ENCODE results near the gene SLC5A6.

SLC5A6 gene

DNA sequence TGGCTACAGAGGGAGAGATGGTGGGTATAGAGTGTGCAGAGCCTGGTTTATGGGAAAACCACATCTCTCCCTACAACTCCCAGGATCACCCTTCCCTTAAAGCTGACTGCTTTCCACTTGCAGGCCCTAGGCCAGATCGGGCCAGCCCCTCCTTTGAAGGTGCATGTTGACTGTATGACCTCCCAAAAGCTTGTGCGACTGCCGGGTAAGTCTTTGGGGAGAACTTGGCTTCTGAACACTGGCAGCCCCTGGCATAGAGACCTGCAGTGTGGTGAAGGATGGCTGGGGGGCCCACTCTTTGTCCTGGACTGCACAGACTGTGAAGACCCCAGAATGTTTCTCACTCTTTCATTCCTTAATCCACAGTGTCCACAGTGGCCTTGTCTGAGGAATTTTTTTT, 24.6 kb upstream of the SLC5A6 start:
- H3K4me1 ChIP-seq (ENCODE audit: control insufficient read depth, insufficient read depth, low read length) = no peaks in the 10 kb centered on the region
- POLR2A ChIA-PET = interaction anchor here (0.7 to 1.1 kb wide), 2 partner anchors 13 to 208 kb away, joined by 3 read pairs; no protein-coding TSS in a partner anchor

DNA sequence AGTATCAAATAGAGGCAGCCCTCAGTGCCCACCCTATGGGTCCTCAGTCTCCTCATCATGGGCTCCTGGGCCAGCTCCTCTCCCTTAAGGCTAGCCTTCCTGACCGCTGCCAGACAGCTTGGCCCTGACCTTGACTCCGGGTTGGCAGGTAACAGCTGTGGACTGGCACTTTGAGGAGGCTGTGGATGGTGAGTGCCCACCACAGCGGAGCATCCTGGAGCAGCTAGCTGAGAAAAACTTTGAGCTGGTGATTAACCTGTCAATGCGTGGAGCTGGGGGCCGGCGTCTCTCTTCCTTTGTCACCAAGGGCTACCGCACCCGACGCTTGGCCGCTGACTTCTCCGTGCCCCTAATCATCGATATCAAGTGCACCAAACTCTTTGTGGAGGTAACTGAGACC, 24.1 kb upstream of the SLC5A6 start:
- H3K4me1 ChIP-seq (ENCODE audit: control insufficient read depth, insufficient read depth, low read length) = no peaks in the 10 kb centered on the region
- H3K9me3 ChIP-seq (ENCODE audit: control insufficient read depth, insufficient read depth, low read depth, low read length) = no peaks in the 10 kb centered on the region
- ChIA-PET POLR2A (interaction anchor here (0.7 to 1.1 kb wide), 2 partner anchors 13 to 75 kb away, joined by 3 to 4 read pairs; no protein-coding TSS in a partner anchor), CTCF (interaction anchor here (1.0 to 1.6 kb wide), 4 partner anchors 13 to 45 kb away, joined by 3 to 6 read pairs (median 4); no protein-coding TSS in a partner anchor)
- peaks cover 10 to 100% of the 10 kb centered on the region in 2 experiments; a peak in 2 of 3 replicates for H3K36me3 ChIP-seq (ENCODE audit: control insufficient read depth in 2 of 2, insufficient read depth in 1 of 2, low read length in 2 of 2)
- H3K27ac ChIP-seq (ENCODE audit: extremely low read depth, low read depth, low read length) = no peak overlapping the region
- H3K4me3 ChIP-seq (ENCODE audit: low read depth, low read length) = no peak overlapping the region
- TF ChIP-seq ZNF473 (tag by site-specific recombination; IDR thresholded peaks at IDR 0.05) = no peak
- no peak for TF ChIP-seq MZF1 (tag by site-specific recombination; IDR thresholded peaks at IDR 0.05; ENCODE audit: borderline replicate concordance)
- no peak for TF ChIP-seq ZNF404 (tag by site-specific recombination; IDR thresholded peaks at IDR 0.05)
- TF ChIP-seq, protein P1, sequence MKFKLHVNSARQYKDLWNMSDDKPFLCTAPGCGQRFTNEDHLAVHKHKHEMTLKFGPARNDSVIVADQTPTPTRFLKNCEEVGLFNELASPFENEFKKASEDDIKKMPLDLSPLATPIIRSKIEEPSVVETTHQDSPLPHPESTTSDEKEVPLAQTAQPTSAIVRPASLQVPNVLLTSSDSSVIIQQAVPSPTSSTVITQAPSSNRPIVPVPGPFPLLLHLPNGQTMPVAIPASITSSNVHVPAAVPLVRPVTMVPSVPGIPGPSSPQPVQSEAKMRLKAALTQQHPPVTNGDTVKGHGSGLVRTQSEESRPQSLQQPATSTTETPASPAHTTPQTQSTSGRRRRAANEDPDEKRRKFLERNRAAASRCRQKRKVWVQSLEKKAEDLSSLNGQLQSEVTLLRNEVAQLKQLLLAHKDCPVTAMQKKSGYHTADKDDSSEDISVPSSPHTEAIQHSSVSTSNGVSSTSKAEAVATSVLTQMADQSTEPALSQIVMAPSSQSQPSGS (tag by site-specific recombination; IDR thresholded peaks at IDR 0.05; ENCODE audit: low read depth) = no peak
- no peak for TF ChIP-seq ZNF664 (tag by site-specific recombination; IDR thresholded peaks at IDR 0.05)
- TF ChIP-seq ZNF626 (tag by site-specific recombination; IDR thresholded peaks at IDR 0.05) = no peak
- TF ChIP-seq ZNF560 (tag by site-specific recombination; IDR thresholded peaks at IDR 0.05; ENCODE audit: borderline replicate concordance) = no peak
- no peak for TF ChIP-seq SETDB1 (IDR thresholded peaks at IDR 0.05; ENCODE audit: insufficient read length, low read length)
- TF ChIP-seq ZNF24 (tag by site-specific recombination; IDR thresholded peaks at IDR 0.05) = no peak
- TF ChIP-seq ZNF624 (tag by site-specific recombination; IDR thresholded peaks at IDR 0.05) = no peak
- TF ChIP-seq ZNF133 (tag by site-specific recombination; IDR thresholded peaks at IDR 0.05) = no peak
- TF ChIP-seq ZNF362 (tag by site-specific recombination; IDR thresholded peaks at IDR 0.05) = no peak

More for the DNA sequence above, 24.6 kb upstream of the SLC5A6 start:
- Histone ChIP-seq H3K36me3 (ENCODE audit: control insufficient read depth in 2 of 2, insufficient read depth in 1 of 2, low read length in 2 of 2) (peaks cover 10 to 100% of the 10 kb centered on the region in 2 experiments; a peak in 2 of 3 replicates), H3K27ac (ENCODE audit: extremely low read depth, low read depth, low read length) (no peak overlapping the region), H3K9me3 (ENCODE audit: control insufficient read depth, insufficient read depth, low read depth, low read length) (no peaks in the 10 kb centered on the region), H3K4me3 (ENCODE audit: low read depth, low read length) (no peak overlapping the region)
- TF ChIP-seq HIC1 (tag by site-specific recombination; IDR thresholded peaks at IDR 0.05) (no peak), ZXDB (tag by site-specific recombination; IDR thresholded peaks at IDR 0.05) (no peak), ZNF133 (tag by site-specific recombination; IDR thresholded peaks at IDR 0.05) (no peak), GFI1B (tag by site-specific recombination; IDR thresholded peaks at IDR 0.05) (no peak), ZNF174 (tag by site-specific recombination; IDR thresholded peaks at IDR 0.05) (no peak), ZNF660 (tag by site-specific recombination; IDR thresholded peaks at IDR 0.05) (no peak), ZNF518A (tag by site-specific recombination; conservative IDR thresholded peaks at IDR 0.05; ENCODE audit: low read depth) (no peak), ZNF837 (tag by site-specific recombination; IDR thresholded peaks at IDR 0.05) (no peak), SCRT2 (tag by site-specific recombination; IDR thresholded peaks at IDR 0.05) (no peak), BCL11B (tag by site-specific recombination; IDR thresholded peaks at IDR 0.05; ENCODE audit: low read depth) (no peak)
- CTCF ChIA-PET = interaction anchor here (0.6 to 1.6 kb wide), 4 partner anchors 15 to 64 kb away, joined by 3 to 6 read pairs (median 3); no protein-coding TSS in a partner anchor
